HepG2 (cell line): Measurements from ENCODE around the gene PLXNA4. TPM values are rescaled to one million over a fixed set of nuclear protein-coding genes. Genes with fewer than 3 reads are reported as not detected.

ENCODE experiments used
- ATAC-seq: fragments of 200-7000 bp; cut with Tn5 transposase; 3 replicates; pipeline ENCODE4 v1.9.1; 2020; ENCODE audit warnings: mild to moderate bottlenecking, moderate library complexity
- BruUV-seq: library from RNA; stranded (reverse); fragments of 400-500 nt; replicated peaks from 2 replicates; lab custom pipeline; 2021; lab: Mats Ljungman, UMichigan
- CTCF ChIA-PET: fragments of 300-600 bp; formaldehyde crosslinking; extraction: SDS; loops from one replicate; lab custom pipeline; 2021; ENCODE audit warnings: low total read pairs, inconsistent platforms, low intra/inter-chr PET ratio; lab: Yijun Ruan, JAX
- POLR2A ChIA-PET: fragments of 350-600 bp; sonication (Branson Sonifier 250); formaldehyde crosslinking; loops from one replicate; lab custom pipeline; 2020; ENCODE audit warnings: antibody characterized with exemption, inconsistent platforms; lab: Yijun Ruan, JAX
- DNase-seq: peaks from one replicate; pipeline ENCODE4 v3.0.0-alpha.2; 2015; ENCODE audit warnings: low spot score
- FAIRE-seq: peaks from 3 replicates; lab custom pipeline; 2011; peaks lifted over from hg19 to GRCh38; lab: Jason Lieb, UNC
- H2AFZ ChIP-seq: one replicate; pipeline ENCODE4 v1.6.1; 2011; ENCODE audit warnings: low read length, inconsistent platforms
- H3K27ac ChIP-seq: fragments of 300-600 bp; 3 replicates; pipeline ENCODE4 v1.8.0; 2011; ENCODE audit warnings: mixed run types, mild to moderate bottlenecking, mixed read lengths, low read length, inconsistent platforms; ENCODE audit not compliant: insufficient read depth; ENCODE audit errors: extremely low read length
- H3K27me3 ChIP-seq, 2 experiments: fragments of 200-600 bp in 1 of 2; 2 replicates in 1 of 2; 3 replicates in 1 of 2; pipeline versions ENCODE4 v1.6.0 to v1.8.0; 2011; ENCODE audit warnings: low read length in 2 of 2, mild to moderate bottlenecking in 2 of 2, moderate library complexity in 2 of 2, inconsistent platforms in 1 of 2; ENCODE audit not compliant: insufficient read depth in 2 of 2, control insufficient read depth in 1 of 2
- H3K36me3 ChIP-seq, 2 experiments: fragments of 200-600 bp in 1 of 2; replicated peaks in 1 of 2; 2 replicates in 1 of 2; 3 replicates in 1 of 2; pipeline versions ENCODE4 v1.5.1 to v1.8.0; 2011; ENCODE audit warnings: low read length in 2 of 2, inconsistent platforms in 1 of 2; ENCODE audit not compliant: insufficient read depth in 2 of 2, control insufficient read depth in 1 of 2
- H3K4me1 ChIP-seq: 2 replicates; pipeline ENCODE4 v1.5.1; 2012; ENCODE audit warnings: low read length, inconsistent platforms; ENCODE audit not compliant: insufficient read depth
- H3K4me2 ChIP-seq: 2 replicates; pipeline ENCODE4 v1.6.0; 2011; ENCODE audit warnings: low read depth, low read length, inconsistent platforms
- H3K4me3 ChIP-seq, 3 experiments: fragments of 200-600 bp in 1 of 3; sonication (generic), shearing (Covaris generic) in 1 of 3; replicated peaks in 1 of 3; 2 replicates each; pipeline ENCODE4 v1.5.1; 2011 to 2016; ENCODE audit warnings: low read length in 3 of 3, inconsistent platforms in 2 of 3, low read depth in 2 of 3, mild to moderate bottlenecking in 2 of 3, control low read depth in 1 of 3, mixed read lengths in 1 of 3; ENCODE audit not compliant: insufficient read depth in 1 of 3
- H3K79me2 ChIP-seq: one replicate; pipeline ENCODE4 v1.6.1; 2011; ENCODE audit warnings: low read length, inconsistent platforms; ENCODE audit not compliant: insufficient read depth
- H3K9ac ChIP-seq: 2 replicates; pipeline ENCODE4 v1.6.0; 2011; ENCODE audit warnings: mild to moderate bottlenecking, low read depth, low read length, inconsistent platforms; ENCODE audit not compliant: insufficient read depth
- H3K9me3 ChIP-seq: 2 replicates; pipeline ENCODE4 v1.5.1; 2012; ENCODE audit warnings: mild to moderate bottlenecking, low read length
- H4K20me1 ChIP-seq: 2 replicates; pipeline ENCODE4 v1.6.0; 2011; ENCODE audit warnings: inconsistent platforms, mild to moderate bottlenecking, low read length, moderate library complexity; ENCODE audit not compliant: insufficient read depth
- ATF7 ChIP-seq, 2 experiments: fragments of 450-650 bp in 1 of 2; sonication (generic) in 1 of 2; formaldehyde crosslinking in 1 of 2; IDR thresholded peaks; 2 replicates each; pipeline versions ENCODE4 v1.4.0 to v1.6.1; 2016 to 2020; ENCODE audit warnings: antibody characterized with exemption in 1 of 2, mild to moderate bottlenecking in 1 of 2, missing genetic modification reagents in 1 of 2
- CREBL2 ChIP-seq: sonication (generic); formaldehyde crosslinking; IDR thresholded peaks from 2 replicates; pipeline ENCODE4 v1.8.1; 2023; ENCODE audit warnings: missing genetic modification reagents, mild to moderate bottlenecking, borderline replicate concordance
- DBP ChIP-seq: sonication (generic); formaldehyde crosslinking; IDR thresholded peaks from 2 replicates; pipeline ENCODE4 v1.4.0; 2020; ENCODE audit warnings: missing genetic modification reagents; ENCODE audit errors: not compliant biosample characterization
- EHMT2 ChIP-seq: fragments of 200-600 bp; sonication (generic); IDR thresholded peaks from 2 replicates; pipeline ENCODE4 v1.7.0; 2017; ENCODE audit warnings: antibody characterized with exemption, low read depth, low read length, borderline replicate concordance
- MAFF ChIP-seq: IDR thresholded peaks from 2 replicates; pipeline ENCODE4 v1.6.1; 2011; ENCODE audit warnings: low read depth, low read length, improper control_type of control experiment
- MATR3 ChIP-seq: sonication (generic); formaldehyde crosslinking; IDR thresholded peaks from 2 replicates; pipeline ENCODE4 v1.4.0; 2020; ENCODE audit warnings: missing genetic modification reagents
- MED8 ChIP-seq: sonication (generic); formaldehyde crosslinking; IDR thresholded peaks from 2 replicates; pipeline ENCODE4 v1.8.1; 2023; ENCODE audit warnings: mild to moderate bottlenecking, missing genetic modification reagents; ENCODE audit not compliant: insufficient replicate concordance
- REXO4 ChIP-seq: sonication (generic); formaldehyde crosslinking; IDR thresholded peaks from 2 replicates; pipeline ENCODE4 v1.8.0; 2022; ENCODE audit warnings: missing genetic modification reagents, mild to moderate bottlenecking, borderline replicate concordance
- SNRNP70 ChIP-seq: fragments of 200-400 bp; formaldehyde crosslinking; IDR thresholded peaks from 2 replicates; pipeline ENCODE4 v1.6.1; 2017; ENCODE audit warnings: mild to moderate bottlenecking, low read depth, low read length, moderate library complexity
- TBX3 ChIP-seq: fragments of 450-650 bp; IDR thresholded peaks from 2 replicates; pipeline ENCODE4 v1.6.1; 2017; ENCODE audit warnings: antibody characterized with exemption, mild to moderate bottlenecking, inconsistent platforms, borderline replicate concordance
- U2AF1 ChIP-seq: fragments of 200-400 bp; formaldehyde crosslinking; optimal IDR thresholded peaks from 2 replicates; pipeline ENCODE3; 2017; ENCODE audit warnings: mild to moderate bottlenecking, low read depth, low read length
- ZNF567 ChIP-seq: sonication (generic); formaldehyde crosslinking; IDR thresholded peaks from 2 replicates; pipeline ENCODE4 v1.8.1; 2023; ENCODE audit warnings: mild to moderate bottlenecking, missing genetic modification reagents, borderline replicate concordance
- ZNF790 ChIP-seq: sonication (generic); formaldehyde crosslinking; IDR thresholded peaks from 2 replicates; pipeline ENCODE4 v1.8.0; 2022; ENCODE audit warnings: missing genetic modification reagents, mild to moderate bottlenecking, borderline replicate concordance
- WGBS: methylation state at CpG from one replicate; pipeline ENCODE4 v1.1.6; 2017; ENCODE audit warnings: low lambda C conversion rate; 5-methylcytosine and 5-hydroxymethylcytosine counted together
- in situ Hi-C: cut with HindIII; loops from 2 replicates; pipeline ENCODE4 v1.10.0; 2017; ENCODE audit warnings: low pct_unique_long_range_greater_than_20kb; ENCODE audit not compliant: extremely low pct_ligation_motif_present
- intact Hi-C: fragments of 100-400 bp; cut with micrococcal nuclease; formaldehyde crosslinking; loops from one replicate; pipeline ENCODE4 v1.10.0; 2022; ENCODE audit not compliant: unreplicated experiment
- polyA plus RNA-seq, 8 experiments: library from polyadenylated mRNA; depleted of rRNA in 3 of 8; stranded (reverse) in 7 of 8; unstranded in 1 of 8; fragments of >200 nt; fragmentation: Illumina TruSeq in 4 of 8; extraction: Trizol in 4 of 8; gene quantifications; 2 replicates each; pipeline versions ENCODE4 v1.2.1 to v1.2.3, GENCODE V29; 2011 to 2016; ENCODE audit warnings: low read depth in 4 of 8, missing spikeins in 1 of 8, mixed read lengths in 1 of 8; ENCODE audit not compliant: insufficient read depth in 1 of 8
- total RNA-seq, 5 experiments: library from RNA; depleted of rRNA; stranded (reverse); fragments of >200 nt; fragmentation: Illumina TruSeq; extraction: Trizol; gene quantifications; 2 replicates each; pipeline ENCODE4 v1.2.3, GENCODE V29; 2016; ENCODE audit warnings: low read depth in 1 of 5
- TF ChIP-seq, protein P1 (sequence below): sonication (generic); formaldehyde crosslinking; conservative IDR thresholded peaks from 2 replicates; pipeline ENCODE4 v1.8.0; 2022; ENCODE audit warnings: missing genetic modification reagents
- TF ChIP-seq, protein P2 (sequence below): sonication (generic); formaldehyde crosslinking; IDR thresholded peaks from 2 replicates; pipeline ENCODE4 v1.5.0; 2020; ENCODE audit warnings: mild to moderate bottlenecking, missing genetic modification reagents
- TF ChIP-seq, protein P3 (sequence below): sonication (generic); formaldehyde crosslinking; IDR thresholded peaks from 2 replicates; pipeline ENCODE4 v1.4.0; 2020; ENCODE audit warnings: missing genetic modification reagents

Gene PLXNA4
- total and polyA plus RNA-seq, 2 of the 13 experiments (the other 11 are each of a cell fraction or from before 2014, with no cell fraction given) = 0.01 to 0.04 TPM

- intact Hi-C loops (no loop called here), in situ Hi-C loops (no loop called here)
- FAIRE-seq (no peak), DNase-seq (no peak), ATAC-seq (no peak)
- Histone ChIP-seq H3K4me1 (no peaks in the 10 kb centered on the region), H3K9ac (no peak overlapping the region), H3K27ac (no peak overlapping the region), H2AFZ (no peak overlapping the region), H4K20me1 (no peaks in the 10 kb centered on the region), H3K27me3 (peaks cover 0 to 1% of the 10 kb centered on the region in 2 experiments; a peak in 2 of 5 replicates), H3K36me3 (no peaks in the 10 kb centered on the region), H3K79me2 (no peaks in the 10 kb centered on the region), H3K4me3 (no peak overlapping the region), H3K9me3 (no peaks in the 10 kb centered on the region), H3K4me2 (no peak overlapping the region)
- ChIA-PET CTCF (no interaction called here), POLR2A (no interaction called here)
- no TSS peak for BruUV-seq
- 0% methylated on average over 1 of the region's 3 CpGs for WGBS
- TF ChIP-seq MAFF = no peak
- TF ChIP-seq TBX3 = no peak
- TF ChIP-seq ZNF790 = no peak
- no peak for TF ChIP-seq ATF7 (IDR thresholded peaks at IDR 0.05)
- TF ChIP-seq ATF7 (CRISPR knock-in tag; IDR thresholded peaks at IDR 0.05) = no peak
- TF ChIP-seq DBP (CRISPR knock-in tag) = no peak
- TF ChIP-seq EHMT2 = no peak
- TF ChIP-seq MATR3 (CRISPR knock-in tag) = no peak
- TF ChIP-seq CREBL2 (CRISPR knock-in tag) = no peak
- no peak for TF ChIP-seq REXO4 (CRISPR knock-in tag)
- TF ChIP-seq MED8 (CRISPR knock-in tag) = no peak
- TF ChIP-seq, protein P1, sequence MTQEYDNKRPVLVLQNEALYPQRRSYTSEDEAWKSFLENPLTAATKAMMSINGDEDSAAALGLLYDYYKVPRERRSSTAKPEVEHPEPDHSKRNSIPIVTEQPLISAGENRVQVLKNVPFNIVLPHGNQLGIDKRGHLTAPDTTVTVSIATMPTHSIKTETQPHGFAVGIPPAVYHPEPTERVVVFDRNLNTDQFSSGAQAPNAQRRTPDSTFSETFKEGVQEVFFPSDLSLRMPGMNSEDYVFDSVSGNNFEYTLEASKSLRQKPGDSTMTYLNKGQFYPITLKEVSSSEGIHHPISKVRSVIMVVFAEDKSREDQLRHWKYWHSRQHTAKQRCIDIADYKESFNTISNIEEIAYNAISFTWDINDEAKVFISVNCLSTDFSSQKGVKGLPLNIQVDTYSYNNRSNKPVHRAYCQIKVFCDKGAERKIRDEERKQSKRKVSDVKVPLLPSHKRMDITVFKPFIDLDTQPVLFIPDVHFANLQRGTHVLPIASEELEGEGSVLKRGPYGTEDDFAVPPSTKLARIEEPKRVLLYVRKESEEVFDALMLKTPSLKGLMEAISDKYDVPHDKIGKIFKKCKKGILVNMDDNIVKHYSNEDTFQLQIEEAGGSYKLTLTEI (CRISPR knock-in tag) = no peak
- TF ChIP-seq, protein P2, sequence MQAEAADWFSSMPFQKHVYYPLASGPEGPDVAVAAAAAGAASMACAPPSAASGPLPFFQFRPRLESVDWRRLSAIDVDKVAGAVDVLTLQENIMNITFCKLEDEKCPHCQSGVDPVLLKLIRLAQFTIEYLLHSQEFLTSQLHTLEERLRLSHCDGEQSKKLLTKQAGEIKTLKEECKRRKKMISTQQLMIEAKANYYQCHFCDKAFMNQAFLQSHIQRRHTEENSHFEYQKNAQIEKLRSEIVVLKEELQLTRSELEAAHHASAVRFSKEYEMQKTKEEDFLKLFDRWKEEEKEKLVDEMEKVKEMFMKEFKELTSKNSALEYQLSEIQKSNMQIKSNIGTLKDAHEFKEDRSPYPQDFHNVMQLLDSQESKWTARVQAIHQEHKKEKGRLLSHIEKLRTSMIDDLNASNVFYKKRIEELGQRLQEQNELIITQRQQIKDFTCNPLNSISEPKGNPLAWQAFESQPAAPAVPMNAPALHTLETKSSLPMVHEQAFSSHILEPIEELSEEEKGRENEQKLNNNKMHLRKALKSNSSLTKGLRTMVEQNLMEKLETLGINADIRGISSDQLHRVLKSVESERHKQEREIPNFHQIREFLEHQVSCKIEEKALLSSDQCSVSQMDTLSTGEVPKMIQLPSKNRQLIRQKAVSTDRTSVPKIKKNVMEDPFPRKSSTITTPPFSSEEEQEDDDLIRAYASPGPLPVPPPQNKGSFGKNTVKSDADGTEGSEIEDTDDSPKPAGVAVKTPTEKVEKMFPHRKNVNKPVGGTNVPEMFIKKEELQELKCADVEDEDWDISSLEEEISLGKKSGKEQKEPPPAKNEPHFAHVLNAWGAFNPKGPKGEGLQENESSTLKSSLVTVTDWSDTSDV (CRISPR knock-in tag) = no peak
- TF ChIP-seq, protein P3, sequence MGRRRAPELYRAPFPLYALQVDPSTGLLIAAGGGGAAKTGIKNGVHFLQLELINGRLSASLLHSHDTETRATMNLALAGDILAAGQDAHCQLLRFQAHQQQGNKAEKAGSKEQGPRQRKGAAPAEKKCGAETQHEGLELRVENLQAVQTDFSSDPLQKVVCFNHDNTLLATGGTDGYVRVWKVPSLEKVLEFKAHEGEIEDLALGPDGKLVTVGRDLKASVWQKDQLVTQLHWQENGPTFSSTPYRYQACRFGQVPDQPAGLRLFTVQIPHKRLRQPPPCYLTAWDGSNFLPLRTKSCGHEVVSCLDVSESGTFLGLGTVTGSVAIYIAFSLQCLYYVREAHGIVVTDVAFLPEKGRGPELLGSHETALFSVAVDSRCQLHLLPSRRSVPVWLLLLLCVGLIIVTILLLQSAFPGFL = no peak
- TF ChIP-seq ZNF567 (CRISPR knock-in tag) = no peak
- TF ChIP-seq U2AF1 = no peak
- TF ChIP-seq SNRNP70 = no peak
Measured at GRCh38 chr7:132495936-132496335, 80.3 kb downstream of the PLXNA4 start.
